ENCODE data around the gene UNC5B.

DNA sequence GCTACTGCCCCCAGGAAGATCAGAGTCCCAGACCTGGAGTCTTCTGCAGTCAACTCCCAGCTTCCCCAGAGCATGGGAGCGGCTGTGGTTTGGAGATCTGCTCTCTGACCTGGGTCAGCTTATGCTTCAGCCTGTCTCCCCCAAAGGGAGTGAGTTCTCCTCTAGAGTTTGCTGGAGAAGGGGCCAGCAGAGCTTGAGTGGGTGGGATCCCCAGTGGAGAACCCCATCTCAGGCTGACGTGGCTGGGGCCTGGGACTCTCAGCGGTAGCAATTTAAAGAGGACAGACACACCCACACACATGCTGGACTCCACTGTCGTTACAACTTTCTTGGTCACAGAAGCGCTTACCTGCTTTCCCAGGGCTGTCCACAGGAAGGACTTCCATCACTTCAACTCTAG lies 6.3 kb downstream of the UNC5B start:
- TF ChIP-seq POLR2A (IDR thresholded peaks at IDR 0.05; ENCODE audit: low read depth, low read length) (no peak), POLR2AphosphoS5 (IDR thresholded peaks at IDR 0.05; ENCODE audit: low read depth, low read length) (no peak), POU2F2 (IDR thresholded peaks at IDR 0.05; ENCODE audit: low read depth, low read length) (no peak)
